ENCODE results near the gene CUTA. TPM values are rescaled to one million over a fixed set of nuclear protein-coding genes. Genes with fewer than 3 reads are reported as not detected.

Gene CUTA
- total RNA-seq, 1 donor from 2014 or later: 153 TPM

DNA sequence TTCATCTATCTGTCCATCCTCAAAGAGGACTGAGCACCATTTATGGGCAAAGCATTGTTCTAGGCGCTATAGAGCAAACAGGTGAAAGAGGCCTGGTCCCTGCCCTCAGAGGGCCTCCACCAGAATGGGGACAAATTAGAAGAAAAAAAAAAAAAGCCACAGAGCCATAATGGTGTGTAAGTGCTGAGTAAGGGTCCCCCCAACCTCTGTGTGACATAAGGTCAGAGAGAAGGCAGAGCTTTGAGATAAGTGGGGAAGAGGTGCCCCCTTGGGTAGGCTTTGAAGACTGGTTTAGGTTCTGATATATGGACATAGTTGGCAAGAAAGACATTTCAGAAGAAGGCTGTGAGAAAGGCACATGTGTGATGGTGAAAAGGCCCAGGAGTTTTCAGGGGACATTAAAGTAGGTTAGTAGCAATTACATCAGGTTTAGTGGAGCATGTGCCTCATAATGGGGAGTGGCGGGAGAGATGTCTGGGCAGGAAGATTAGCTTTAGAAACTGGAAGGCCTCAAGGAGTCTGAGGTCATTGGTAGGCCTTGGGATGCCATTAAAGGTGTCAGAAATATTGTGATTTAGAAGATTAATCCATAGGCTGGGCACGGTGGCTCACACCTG lies 21.2 kb upstream of the CUTA start:
- TF ChIP-seq, protein P1, sequence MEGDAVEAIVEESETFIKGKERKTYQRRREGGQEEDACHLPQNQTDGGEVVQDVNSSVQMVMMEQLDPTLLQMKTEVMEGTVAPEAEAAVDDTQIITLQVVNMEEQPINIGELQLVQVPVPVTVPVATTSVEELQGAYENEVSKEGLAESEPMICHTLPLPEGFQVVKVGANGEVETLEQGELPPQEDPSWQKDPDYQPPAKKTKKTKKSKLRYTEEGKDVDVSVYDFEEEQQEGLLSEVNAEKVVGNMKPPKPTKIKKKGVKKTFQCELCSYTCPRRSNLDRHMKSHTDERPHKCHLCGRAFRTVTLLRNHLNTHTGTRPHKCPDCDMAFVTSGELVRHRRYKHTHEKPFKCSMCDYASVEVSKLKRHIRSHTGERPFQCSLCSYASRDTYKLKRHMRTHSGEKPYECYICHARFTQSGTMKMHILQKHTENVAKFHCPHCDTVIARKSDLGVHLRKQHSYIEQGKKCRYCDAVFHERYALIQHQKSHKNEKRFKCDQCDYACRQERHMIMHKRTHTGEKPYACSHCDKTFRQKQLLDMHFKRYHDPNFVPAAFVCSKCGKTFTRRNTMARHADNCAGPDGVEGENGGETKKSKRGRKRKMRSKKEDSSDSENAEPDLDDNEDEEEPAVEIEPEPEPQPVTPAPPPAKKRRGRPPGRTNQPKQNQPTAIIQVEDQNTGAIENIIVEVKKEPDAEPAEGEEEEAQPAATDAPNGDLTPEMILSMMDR (IDR thresholded peaks at IDR 0.05): no peak
- DNase-seq (no peak), ATAC-seq (no peak)
- Histone ChIP-seq H3K36me3 (peaks cover 63% of the 10 kb centered on the region), H3K27ac (no peak overlapping the region), H3K27me3 (ENCODE audit: low read depth) (no peaks in the 10 kb centered on the region), H3K4me3 (no peak overlapping the region), H3K4me1 (no peaks in the 10 kb centered on the region), H3K9me3 (no peaks in the 10 kb centered on the region)
- intact Hi-C loops (cut with DNase I): no loop called here

DNA sequence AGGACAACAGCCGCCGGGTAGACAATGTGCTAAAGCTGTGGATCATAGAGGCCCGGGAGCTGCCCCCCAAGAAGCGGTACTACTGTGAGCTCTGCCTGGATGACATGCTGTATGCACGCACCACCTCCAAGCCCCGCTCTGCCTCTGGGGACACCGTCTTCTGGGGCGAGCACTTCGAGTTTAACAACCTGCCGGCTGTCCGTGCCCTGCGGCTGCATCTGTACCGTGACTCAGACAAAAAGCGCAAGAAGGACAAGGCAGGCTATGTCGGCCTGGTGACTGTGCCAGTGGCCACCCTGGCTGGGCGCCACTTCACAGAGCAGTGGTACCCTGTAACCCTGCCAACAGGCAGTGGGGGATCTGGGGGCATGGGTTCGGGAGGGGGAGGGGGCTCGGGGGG lies 19.8 kb upstream of the CUTA start:
- Histone ChIP-seq H3K4me1 (no peaks in the 10 kb centered on the region), H3K27me3 (ENCODE audit: low read depth) (no peaks in the 10 kb centered on the region), H3K36me3 (peaks cover 53% of the 10 kb centered on the region), H3K27ac (no peak overlapping the region), H3K9me3 (no peaks in the 10 kb centered on the region), H3K4me3 (no peak overlapping the region)
- TF ChIP-seq, protein P1 (IDR thresholded peaks at IDR 0.05): no peak
- ATAC-seq: no peak
- intact Hi-C loops (cut with DNase I): no loop called here
- DNase-seq: no peak

DNA sequence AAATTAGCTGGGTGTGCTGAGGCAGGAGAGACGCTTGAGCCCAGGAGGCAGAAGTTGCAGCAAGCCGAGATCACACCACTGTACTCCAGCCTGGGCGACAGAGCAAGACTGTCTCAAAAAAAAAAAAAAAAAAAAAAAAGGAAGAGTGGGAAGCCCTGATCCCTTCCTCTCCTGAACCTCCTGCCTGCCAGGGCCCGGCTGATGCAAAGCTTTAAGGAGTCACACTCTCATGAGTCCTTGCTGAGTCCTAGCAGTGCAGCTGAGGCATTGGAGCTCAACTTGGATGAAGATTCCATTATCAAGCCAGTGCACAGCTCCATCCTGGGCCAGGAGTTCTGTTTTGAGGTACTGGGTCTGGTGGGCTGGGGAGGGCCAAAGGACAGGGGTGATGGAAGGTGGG lies 17.1 kb upstream of the CUTA start:
- Histone ChIP-seq H3K27ac (no peak overlapping the region), H3K4me3 (no peak overlapping the region), H3K27me3 (ENCODE audit: low read depth) (no peaks in the 10 kb centered on the region), H3K9me3 (no peaks in the 10 kb centered on the region), H3K4me1 (peaks cover 19% of the 10 kb centered on the region), H3K36me3 (peaks cover 43% of the 10 kb centered on the region)
- TF ChIP-seq, protein P1 (IDR thresholded peaks at IDR 0.05): no peak
- no peak for ATAC-seq
- intact Hi-C loops (cut with DNase I): no loop called here
- DNase-seq: no peak

DNA sequence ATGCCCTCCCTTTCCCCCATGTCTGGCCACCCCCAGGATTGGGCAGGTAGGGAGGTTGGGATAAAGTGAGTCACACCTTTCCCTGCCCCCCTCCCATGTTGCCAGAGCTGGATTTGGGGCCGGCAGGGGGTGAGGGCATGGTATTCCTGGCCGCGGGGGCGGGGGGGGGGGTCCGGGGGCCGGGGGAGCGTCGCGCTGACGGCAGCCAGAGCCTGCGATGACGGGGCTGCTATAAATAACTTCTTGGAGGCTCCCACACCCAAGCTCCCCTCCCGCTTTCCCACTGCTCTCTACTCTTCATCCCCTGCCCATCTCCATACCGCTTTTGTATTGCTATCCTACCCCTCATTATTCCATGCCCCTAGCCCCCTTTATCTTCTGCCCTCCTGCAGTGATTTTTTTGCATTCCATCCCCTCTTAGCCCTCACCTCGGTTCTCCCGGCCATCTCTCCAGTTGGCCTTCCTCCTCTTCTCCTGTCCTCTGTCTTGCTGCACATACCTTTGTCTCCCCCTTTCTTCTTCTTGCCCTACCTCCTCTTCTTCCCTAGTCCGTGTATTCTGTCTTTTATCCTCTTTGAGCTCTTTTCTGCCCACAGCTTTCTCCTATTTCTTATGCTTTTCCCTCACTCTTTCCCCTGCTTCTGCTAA lies 15.8 kb upstream of the CUTA start:
- intact Hi-C loops (cut with DNase I): no loop called here
- H3K27ac ChIP-seq: no peak overlapping the region
- ATAC-seq (no peak), DNase-seq (no peak)
- TF ChIP-seq, protein P1 (IDR thresholded peaks at IDR 0.05): no peak
- H3K27me3 ChIP-seq (ENCODE audit: low read depth): no peaks in the 10 kb centered on the region
- no peaks in the 10 kb centered on the region for H3K9me3 ChIP-seq
- no peak overlapping the region for H3K4me3 ChIP-seq
- H3K4me1 ChIP-seq: peaks cover 32% of the 10 kb centered on the region
- peaks cover 37% of the 10 kb centered on the region for H3K36me3 ChIP-seq

DNA sequence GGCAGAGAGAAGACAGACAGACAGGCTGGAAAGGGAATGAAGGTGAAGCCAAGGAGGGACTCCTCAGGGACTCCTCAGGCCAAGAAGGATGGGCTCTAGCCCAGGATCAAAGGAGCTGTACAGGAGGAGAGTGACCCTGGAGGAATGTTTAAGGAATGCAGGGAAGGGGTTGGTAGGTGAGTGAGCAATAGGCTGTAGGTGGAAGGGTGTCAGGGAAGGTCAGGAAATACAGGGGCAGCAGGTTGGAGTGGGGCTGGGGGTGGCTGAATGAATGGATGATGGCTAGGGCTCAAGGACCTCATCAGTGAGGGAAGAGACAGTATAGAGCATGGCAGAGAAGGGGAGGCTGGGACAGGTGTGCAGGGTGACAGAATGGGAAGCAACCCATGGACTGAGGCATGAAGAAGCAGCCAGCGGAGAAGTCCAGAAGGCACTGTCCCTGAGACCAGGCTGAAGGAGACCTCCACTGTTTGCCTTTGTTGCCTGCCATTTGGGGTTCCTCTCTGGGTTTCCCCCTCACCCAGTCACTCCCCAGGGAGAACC lies 15.2 kb upstream of the CUTA start:
- H3K27me3 ChIP-seq (ENCODE audit: low read depth): no peaks in the 10 kb centered on the region
- H3K4me1 ChIP-seq: peaks cover 38% of the 10 kb centered on the region
- no peak overlapping the region for H3K4me3 ChIP-seq
- DNase-seq (no peak), ATAC-seq (no peak)
- TF ChIP-seq, protein P1 (IDR thresholded peaks at IDR 0.05): no peak
- no peaks in the 10 kb centered on the region for H3K9me3 ChIP-seq
- H3K36me3 ChIP-seq: peaks cover 31% of the 10 kb centered on the region
- no peak overlapping the region for H3K27ac ChIP-seq
- intact Hi-C loops (cut with DNase I): no loop called here

Data from lower lobe of right lung (tissue), 2 donors.